ENCODE data around the gene AGAP5.

Gene AGAP5

DNA sequence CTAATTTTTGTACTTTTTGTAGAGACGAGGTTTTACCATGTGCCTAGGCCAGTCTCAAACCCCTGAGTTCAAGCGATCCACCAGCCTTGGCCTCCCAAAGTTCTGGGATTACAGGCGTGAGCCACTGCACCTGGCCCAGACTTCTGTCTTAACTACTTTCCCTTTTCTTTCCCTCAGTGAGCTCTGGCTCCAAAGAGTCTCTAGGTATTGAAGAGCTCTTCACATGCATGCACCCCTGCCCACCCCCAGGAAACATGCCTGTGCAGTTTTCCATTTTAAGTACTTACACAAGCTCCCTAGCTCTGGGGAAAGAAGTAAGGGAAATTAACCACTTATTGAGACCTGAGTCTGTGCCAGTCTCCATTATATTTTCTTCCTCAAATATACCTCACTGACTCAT is 58.6 kb downstream of the AGAP5 start:
- no peak for DNase-seq
- intact Hi-C loops (cut with DNase I): no loop called here

DNA sequence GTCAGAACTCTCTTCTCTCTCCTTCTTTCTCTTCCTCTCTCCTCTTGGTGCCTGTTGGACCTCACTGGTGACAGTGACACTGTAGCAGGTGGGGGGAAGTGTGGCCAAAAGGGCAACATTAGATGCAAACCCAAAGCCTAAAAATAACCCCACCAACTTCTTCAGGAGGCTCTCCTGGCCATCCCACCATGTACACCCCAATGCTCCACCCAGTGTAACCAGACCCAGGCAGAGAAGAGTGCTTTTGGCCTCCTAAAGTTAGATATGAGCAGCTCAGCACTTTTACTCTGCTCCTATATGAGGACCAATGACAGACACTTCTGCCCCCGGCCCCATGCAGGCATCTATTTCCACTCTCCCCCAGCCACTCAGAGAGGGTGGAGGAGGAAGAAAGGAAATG is 62.1 kb downstream of the AGAP5 start:
- no peak for DNase-seq
- intact Hi-C loops (cut with DNase I): no loop called here

DNA sequence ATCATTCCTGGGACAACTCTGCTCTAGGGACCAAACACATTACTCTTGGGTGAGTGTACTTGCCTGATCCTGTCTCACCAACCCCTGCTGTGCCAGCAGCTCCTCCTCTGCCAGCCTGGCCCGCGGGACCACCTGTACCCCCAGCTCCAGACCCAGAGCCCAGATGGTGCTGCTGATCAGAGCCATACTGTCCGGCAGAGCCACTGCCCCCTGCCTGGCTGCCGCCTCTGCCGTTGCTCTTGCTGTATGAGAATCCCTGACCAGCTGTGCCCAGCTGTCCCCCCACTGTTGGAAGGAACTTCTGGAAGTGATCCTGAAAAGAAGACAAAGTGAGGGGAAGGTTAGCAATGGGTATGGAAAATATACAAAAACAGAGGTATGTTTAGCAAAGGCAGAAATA is 63.5 kb downstream of the AGAP5 start:
- peak in 2 of 10 donors; percentile 55 to 75 for DNase-seq
- intact Hi-C loops (cut with DNase I): no loop called here

DNA sequence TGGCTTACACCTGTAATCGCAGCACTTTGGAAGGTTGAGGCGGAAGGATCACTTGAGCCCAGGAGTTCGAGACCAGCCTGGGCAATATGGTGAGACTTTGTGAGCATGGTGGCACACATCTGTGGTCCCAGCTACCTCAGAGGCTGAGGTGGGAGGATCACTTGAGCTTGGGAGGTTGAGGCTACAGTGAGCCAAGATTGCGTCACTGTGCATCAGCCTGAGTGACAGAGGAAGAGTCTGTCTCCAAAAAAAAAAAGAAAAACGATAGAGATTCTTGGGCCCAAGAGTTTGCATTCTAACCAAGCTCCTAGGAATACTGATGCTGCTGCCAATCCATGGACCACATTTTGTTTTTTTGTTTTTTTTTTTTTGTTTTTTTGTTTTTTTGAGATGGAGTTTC is 68.7 kb downstream of the AGAP5 start:
- no peak for DNase-seq
- intact Hi-C loops (cut with DNase I): loop anchor here (5.0 kb wide), 1 partner anchor 102 kb away; no protein-coding TSS in a partner anchor

DNA sequence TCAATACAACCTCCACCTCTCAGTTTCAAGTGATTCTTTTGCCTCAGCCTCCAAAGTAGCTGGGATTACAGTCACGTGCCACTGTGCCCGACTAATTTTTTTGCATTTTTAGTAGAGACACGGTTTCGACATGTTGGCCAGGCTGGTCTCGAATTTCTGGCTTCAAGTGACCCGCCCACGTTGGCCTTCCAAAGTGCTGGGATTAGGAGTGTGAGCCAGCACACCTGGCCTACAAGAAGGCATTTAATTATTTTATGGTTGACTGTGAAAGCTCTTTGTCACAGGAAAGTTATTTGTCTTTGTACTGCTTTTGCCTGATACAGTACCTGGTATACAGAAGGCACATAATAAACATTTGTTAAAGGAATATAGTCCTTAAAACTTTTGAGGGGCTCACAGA is 69.5 kb downstream of the AGAP5 start:
- intact Hi-C loops (cut with DNase I): loop anchor here (5.0 kb wide), 1 partner anchor 101 kb away; no protein-coding TSS in a partner anchor
- DNase-seq: peak in 1 of 10 donors; percentile 40

DNA sequence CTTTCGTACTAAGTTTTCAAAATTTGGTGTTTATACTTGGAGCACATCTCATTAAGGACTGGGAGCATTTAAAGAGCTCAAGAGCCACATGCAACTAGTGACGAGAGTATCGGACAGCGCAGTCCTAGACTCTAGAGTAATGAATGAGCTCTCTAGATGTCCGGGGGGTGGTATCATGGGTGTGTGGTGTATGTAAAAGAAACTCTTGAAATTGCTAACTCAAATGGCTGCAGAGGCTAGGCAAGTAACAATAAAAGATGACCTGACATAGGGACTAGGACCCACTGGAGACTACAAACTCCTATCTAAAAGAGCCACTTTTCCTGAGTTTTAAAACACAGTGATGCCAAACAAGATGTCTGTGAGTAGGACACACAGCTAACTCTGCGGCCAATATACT is 70.6 kb downstream of the AGAP5 start:
- intact Hi-C loops (cut with DNase I): loop anchor here (5.0 kb wide), 1 partner anchor 100 kb away; no protein-coding TSS in a partner anchor
- DNase-seq: no peak

DNA sequence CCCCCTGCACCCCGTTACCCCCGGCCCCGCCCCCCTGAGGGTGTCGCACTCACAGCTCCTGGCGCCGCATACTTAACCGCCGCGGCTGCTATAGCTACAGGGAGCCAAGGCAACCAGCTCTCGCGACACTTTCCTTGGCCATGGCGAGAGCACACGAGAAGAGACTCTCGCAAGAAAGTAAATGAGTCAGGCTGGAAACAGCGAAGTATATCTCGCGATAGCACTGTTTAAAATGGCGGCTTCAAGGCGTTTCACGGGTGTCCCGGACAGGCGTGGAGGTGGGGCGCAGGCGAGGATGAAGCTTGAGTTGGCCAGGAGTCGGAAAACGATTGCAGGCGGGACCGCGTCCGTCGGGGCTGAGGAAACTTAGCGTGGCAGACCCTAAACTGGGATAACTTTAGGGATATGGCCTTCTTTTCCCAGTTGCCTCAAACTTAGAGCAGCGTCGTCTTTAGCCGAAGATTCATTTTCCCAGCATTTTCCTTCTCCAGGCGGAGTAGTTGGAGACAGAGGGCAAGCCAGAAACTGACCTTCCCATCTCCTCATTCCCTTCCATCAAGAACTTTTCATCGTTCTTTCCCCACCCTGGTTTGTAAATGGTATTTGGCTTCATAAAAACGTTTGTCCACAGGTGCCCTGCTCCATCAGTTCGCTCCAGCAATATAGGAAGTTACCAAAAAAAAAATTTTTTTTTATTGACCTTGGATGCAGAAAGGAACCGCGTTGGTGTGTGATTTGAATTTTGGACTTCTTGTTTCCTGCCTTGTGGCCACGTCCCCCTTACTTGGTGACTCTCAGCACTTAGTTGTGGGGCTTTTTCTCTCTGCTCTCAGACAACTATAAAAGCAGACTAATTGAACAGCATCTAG is 71.8 kb downstream of the AGAP5 start:
- intact Hi-C loops (cut with DNase I): loop anchor here (5.0 kb wide), 1 partner anchor 99 kb away; no protein-coding TSS in a partner anchor
- DNase-seq: peak; percentile 70 to 98 (median 84)

DNA sequence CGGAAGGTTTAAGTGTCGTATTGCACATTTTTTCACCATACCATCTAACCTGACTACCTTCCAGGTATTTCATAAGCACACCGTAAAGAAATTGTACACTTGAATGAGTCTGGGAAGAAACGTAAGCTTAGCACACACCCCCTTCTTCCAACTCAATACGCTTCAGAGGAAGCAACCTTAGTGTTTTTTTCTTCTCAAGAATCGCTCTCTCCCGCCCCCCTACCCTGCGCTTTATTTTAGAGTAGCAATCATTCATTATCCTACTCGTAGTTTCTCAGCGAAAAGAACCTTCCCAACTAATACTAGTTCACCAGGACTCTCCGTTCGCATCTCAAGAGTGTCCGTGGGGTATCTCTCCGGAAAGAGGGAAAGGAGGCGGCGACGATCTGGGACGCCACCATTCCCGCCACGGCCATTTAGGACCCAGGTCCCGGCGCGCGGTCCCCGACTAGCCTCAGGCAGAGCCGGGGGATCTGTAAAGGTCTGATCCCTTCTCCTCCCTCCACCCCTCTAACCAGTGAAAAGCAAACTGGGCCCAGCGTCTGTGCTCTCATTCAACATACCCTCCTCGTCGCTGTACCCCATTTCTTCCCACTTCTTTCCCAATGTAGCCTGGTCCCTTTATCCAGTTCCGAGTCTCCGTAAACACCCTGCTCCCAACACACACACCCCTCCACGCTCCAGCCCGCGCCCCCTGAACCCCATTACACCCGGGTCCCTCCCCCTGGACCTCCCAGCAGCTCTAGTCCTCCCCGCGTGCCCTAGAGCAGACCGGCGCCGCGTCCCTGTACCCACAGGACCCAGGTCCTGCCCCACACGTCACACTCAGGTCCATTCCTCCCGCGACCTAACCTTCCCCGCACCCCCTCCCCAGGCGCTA is 72.7 kb downstream of the AGAP5 start:
- DNase-seq: peak in 8 of 10 donors; percentile 17 to 90 (median 44)
- intact Hi-C loops (cut with DNase I): loop anchor here (5.0 kb wide), 1 partner anchor 98 kb away; no protein-coding TSS in a partner anchor

Data from posterior cingulate gyrus (tissue), 11 donors.